Retinal pigment epithelial cell (primary cell): ENCODE results near the gene FBXO17.

Experiments used
- DNase-seq: peaks from one replicate; pipeline ENCODE4 v3.0.0-alpha.2; 2010; ENCODE audit warnings: low read depth
- H3K4me3 ChIP-seq: 2 replicates; pipeline ENCODE4 v1.5.1; 2011; ENCODE audit warnings: mild to moderate bottlenecking, low read length, control low read depth, moderate library complexity
- TF ChIP-seq, protein P1 (sequence below): conservative IDR thresholded peaks from 2 replicates; pipeline ENCODE4 v1.5.1; 2011; ENCODE audit warnings: low read depth, low read length, control low read depth, inconsistent platforms

The FBXO17 gene

GRCh38 chr19:38899447-38900201 is 75.9 kb downstream of the FBXO17 start, which contains the start of the genes NFKBIB and SIRT2:
Gene NFKBIB (plus strand): TSS chr19:38899969. CDS start chr19:38900033, 64 bp downstream.
Gene SIRT2 (minus strand): TSS chr19:38899618. CDS start chr19:38899521, 97 bp downstream.
- TF ChIP-seq, protein P1, sequence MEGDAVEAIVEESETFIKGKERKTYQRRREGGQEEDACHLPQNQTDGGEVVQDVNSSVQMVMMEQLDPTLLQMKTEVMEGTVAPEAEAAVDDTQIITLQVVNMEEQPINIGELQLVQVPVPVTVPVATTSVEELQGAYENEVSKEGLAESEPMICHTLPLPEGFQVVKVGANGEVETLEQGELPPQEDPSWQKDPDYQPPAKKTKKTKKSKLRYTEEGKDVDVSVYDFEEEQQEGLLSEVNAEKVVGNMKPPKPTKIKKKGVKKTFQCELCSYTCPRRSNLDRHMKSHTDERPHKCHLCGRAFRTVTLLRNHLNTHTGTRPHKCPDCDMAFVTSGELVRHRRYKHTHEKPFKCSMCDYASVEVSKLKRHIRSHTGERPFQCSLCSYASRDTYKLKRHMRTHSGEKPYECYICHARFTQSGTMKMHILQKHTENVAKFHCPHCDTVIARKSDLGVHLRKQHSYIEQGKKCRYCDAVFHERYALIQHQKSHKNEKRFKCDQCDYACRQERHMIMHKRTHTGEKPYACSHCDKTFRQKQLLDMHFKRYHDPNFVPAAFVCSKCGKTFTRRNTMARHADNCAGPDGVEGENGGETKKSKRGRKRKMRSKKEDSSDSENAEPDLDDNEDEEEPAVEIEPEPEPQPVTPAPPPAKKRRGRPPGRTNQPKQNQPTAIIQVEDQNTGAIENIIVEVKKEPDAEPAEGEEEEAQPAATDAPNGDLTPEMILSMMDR = no peak
- DNase-seq = peak; percentile 99
- peak within 1 kb of the TSS; percentile 89 for H3K4me3 ChIP-seq

DNA sequence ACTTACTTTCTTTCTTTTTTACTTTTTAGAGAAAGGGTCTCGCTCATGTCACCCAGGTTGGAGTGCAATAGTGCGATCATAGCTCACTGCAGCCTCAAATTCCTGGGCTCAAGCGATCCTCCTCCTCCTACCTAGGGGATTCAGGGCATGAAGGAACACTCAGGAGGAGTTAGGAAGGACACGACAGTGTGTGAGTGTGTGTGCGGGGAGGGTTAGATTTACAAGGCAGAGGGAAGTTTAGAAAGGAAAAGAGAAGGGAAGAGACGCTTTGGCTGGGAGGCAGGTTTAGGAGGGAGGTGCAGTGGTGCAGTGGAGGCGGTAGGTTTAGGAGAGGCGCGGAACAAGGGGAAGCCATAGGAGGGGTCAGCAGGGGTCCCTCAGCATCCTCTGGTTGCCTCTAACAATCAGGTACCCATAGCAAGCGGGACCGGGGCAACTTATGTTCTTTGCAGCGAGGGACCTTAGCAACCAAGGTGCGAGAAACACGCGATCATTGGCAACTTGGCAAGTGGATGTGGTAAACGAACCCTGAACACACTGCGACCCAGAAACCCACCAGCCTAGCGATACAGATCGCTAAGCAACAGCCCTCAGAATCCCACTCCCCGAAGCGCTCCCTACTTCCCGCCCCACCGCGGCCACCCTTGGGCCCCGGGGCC is 76.6 kb downstream of the FBXO17 start:
- TF ChIP-seq, protein P1 = no peak
- no peak for DNase-seq
- H3K4me3 ChIP-seq = peak overlapping the region; percentile 89

- no peak for DNase-seq
- H3K4me3 ChIP-seq = no peak overlapping the region
- TF ChIP-seq, protein P1 = no peak
Observed at GRCh38 chr19:38894968-38895367, 80.6 kb downstream of the FBXO17 start.

GRCh38 chr19:38893341-38893771 is 82.2 kb downstream of the FBXO17 start:
- TF ChIP-seq, protein P1 = no peak
- no peak overlapping the region for H3K4me3 ChIP-seq
- no peak for DNase-seq

DNA sequence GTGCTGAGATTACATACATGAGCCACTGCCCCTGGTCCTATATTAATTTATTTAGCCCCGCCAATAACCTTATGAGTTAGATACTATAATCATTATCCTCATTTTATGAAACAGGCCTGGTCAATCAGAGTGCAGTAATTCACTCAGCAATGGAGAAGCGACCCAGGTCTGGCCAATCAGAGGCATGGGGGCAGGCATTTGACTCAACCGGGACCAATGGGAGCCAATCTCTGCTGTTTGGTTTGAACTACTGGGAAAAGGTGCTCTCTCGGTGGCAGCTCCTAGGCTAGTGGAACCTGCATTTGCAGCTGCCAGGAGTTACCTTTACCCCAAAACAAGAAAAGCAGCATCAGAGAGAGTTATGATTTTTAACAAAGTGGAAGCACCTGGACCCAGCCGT is 82.7 kb downstream of the FBXO17 start:
- no peak for DNase-seq
- H3K4me3 ChIP-seq = no peak overlapping the region
- TF ChIP-seq, protein P1 = no peak

GRCh38 chr19:38891771-38892170 is 83.8 kb downstream of the FBXO17 start:
- H3K4me3 ChIP-seq = no peak overlapping the region
- DNase-seq = no peak

More at GRCh38 chr19:38891771-38892170, 83.8 kb downstream of the FBXO17 start:
- TF ChIP-seq, protein P1 = no peak
